HepG2 (cell line): ENCODE results near the gene DESI2. TPM values are rescaled to one million over a fixed set of nuclear protein-coding genes. Genes with fewer than 3 reads are reported as not detected.

Experiments
- ATAC-seq: fragments of 200-7000 bp; cut with Tn5 transposase; 3 replicates; pipeline ENCODE4 v1.9.1; 2020; ENCODE audit warnings: mild to moderate bottlenecking, moderate library complexity
- BruUV-seq: library from RNA; stranded (reverse); fragments of 400-500 nt; replicated peaks from 2 replicates; lab custom pipeline; 2021; lab: Mats Ljungman, UMichigan
- CTCF ChIA-PET: fragments of 300-600 bp; formaldehyde crosslinking; extraction: SDS; loops from one replicate; lab custom pipeline; 2021; ENCODE audit warnings: low total read pairs, inconsistent platforms, low intra/inter-chr PET ratio; lab: Yijun Ruan, JAX
- POLR2A ChIA-PET: fragments of 350-600 bp; sonication (Branson Sonifier 250); formaldehyde crosslinking; loops from one replicate; lab custom pipeline; 2020; ENCODE audit warnings: antibody characterized with exemption, inconsistent platforms; lab: Yijun Ruan, JAX
- DNase-seq: peaks from one replicate; pipeline ENCODE4 v3.0.0-alpha.2; 2015; ENCODE audit warnings: low spot score
- FAIRE-seq: peaks from 3 replicates; lab custom pipeline; 2011; peaks lifted over from hg19 to GRCh38; lab: Jason Lieb, UNC
- H2AFZ ChIP-seq: one replicate; pipeline ENCODE4 v1.6.1; 2011; ENCODE audit warnings: low read length, inconsistent platforms
- H3K27ac ChIP-seq: fragments of 300-600 bp; 3 replicates; pipeline ENCODE4 v1.8.0; 2011; ENCODE audit warnings: mixed run types, mild to moderate bottlenecking, mixed read lengths, low read length, inconsistent platforms; ENCODE audit not compliant: insufficient read depth; ENCODE audit errors: extremely low read length
- H3K27me3 ChIP-seq, 2 experiments: fragments of 200-600 bp in 1 of 2; 2 replicates in 1 of 2; 3 replicates in 1 of 2; pipeline versions ENCODE4 v1.6.0 to v1.8.0; 2011; ENCODE audit warnings: low read length in 2 of 2, mild to moderate bottlenecking in 2 of 2, moderate library complexity in 2 of 2, inconsistent platforms in 1 of 2; ENCODE audit not compliant: insufficient read depth in 2 of 2, control insufficient read depth in 1 of 2
- H3K36me3 ChIP-seq, 2 experiments: fragments of 200-600 bp in 1 of 2; replicated peaks in 1 of 2; 2 replicates in 1 of 2; 3 replicates in 1 of 2; pipeline versions ENCODE4 v1.5.1 to v1.8.0; 2011; ENCODE audit warnings: low read length in 2 of 2, inconsistent platforms in 1 of 2; ENCODE audit not compliant: insufficient read depth in 2 of 2, control insufficient read depth in 1 of 2
- H3K4me1 ChIP-seq: 2 replicates; pipeline ENCODE4 v1.5.1; 2012; ENCODE audit warnings: low read length, inconsistent platforms; ENCODE audit not compliant: insufficient read depth
- H3K4me2 ChIP-seq: 2 replicates; pipeline ENCODE4 v1.6.0; 2011; ENCODE audit warnings: low read depth, low read length, inconsistent platforms
- H3K4me3 ChIP-seq, 3 experiments: fragments of 200-600 bp in 1 of 3; sonication (generic), shearing (Covaris generic) in 1 of 3; replicated peaks in 1 of 3; 2 replicates each; pipeline ENCODE4 v1.5.1; 2011 to 2016; ENCODE audit warnings: low read length in 3 of 3, inconsistent platforms in 2 of 3, low read depth in 2 of 3, mild to moderate bottlenecking in 2 of 3, control low read depth in 1 of 3, mixed read lengths in 1 of 3; ENCODE audit not compliant: insufficient read depth in 1 of 3
- H3K79me2 ChIP-seq: one replicate; pipeline ENCODE4 v1.6.1; 2011; ENCODE audit warnings: low read length, inconsistent platforms; ENCODE audit not compliant: insufficient read depth
- H3K9ac ChIP-seq: 2 replicates; pipeline ENCODE4 v1.6.0; 2011; ENCODE audit warnings: mild to moderate bottlenecking, low read depth, low read length, inconsistent platforms; ENCODE audit not compliant: insufficient read depth
- H3K9me3 ChIP-seq: 2 replicates; pipeline ENCODE4 v1.5.1; 2012; ENCODE audit warnings: mild to moderate bottlenecking, low read length
- H4K20me1 ChIP-seq: 2 replicates; pipeline ENCODE4 v1.6.0; 2011; ENCODE audit warnings: inconsistent platforms, mild to moderate bottlenecking, low read length, moderate library complexity; ENCODE audit not compliant: insufficient read depth
- ATF7 ChIP-seq, 2 experiments: fragments of 450-650 bp in 1 of 2; sonication (generic) in 1 of 2; formaldehyde crosslinking in 1 of 2; IDR thresholded peaks; 2 replicates each; pipeline versions ENCODE4 v1.4.0 to v1.6.1; 2016 to 2020; ENCODE audit warnings: antibody characterized with exemption in 1 of 2, mild to moderate bottlenecking in 1 of 2, missing genetic modification reagents in 1 of 2
- EZH2 ChIP-seq: conservative IDR thresholded peaks from 2 replicates; pipeline ENCODE4 v1.6.1; 2012; ENCODE audit warnings: mild to moderate bottlenecking, low read depth, low read length, moderate library complexity
- MIER2 ChIP-seq: IDR thresholded peaks from 2 replicates; pipeline ENCODE4 v1.6.1; 2016; ENCODE audit warnings: missing biosample characterization, missing genetic modification reagents
- NCOR1 ChIP-seq: fragments of 200-600 bp; sonication (generic); IDR thresholded peaks from 2 replicates; pipeline ENCODE4 v1.7.0; 2017; ENCODE audit warnings: antibody characterized with exemption, low read length, borderline replicate concordance
- SMAD1 ChIP-seq: sonication (generic); formaldehyde crosslinking; IDR thresholded peaks from 2 replicates; pipeline ENCODE4 v1.4.0; 2020; ENCODE audit warnings: missing genetic modification reagents, low read depth, mild to moderate bottlenecking, borderline replicate concordance
- ZNF260 ChIP-seq: sonication (generic); formaldehyde crosslinking; IDR thresholded peaks from 2 replicates; pipeline ENCODE4 v1.4.0; 2020; ENCODE audit warnings: missing genetic modification reagents, low read depth, mild to moderate bottlenecking, borderline replicate concordance
- ZNF281 ChIP-seq: sonication (generic); formaldehyde crosslinking; IDR thresholded peaks from 2 replicates; pipeline ENCODE4 v1.4.0; 2020; ENCODE audit warnings: missing genetic modification reagents, borderline replicate concordance
- ZNF737 ChIP-seq: sonication (generic); formaldehyde crosslinking; IDR thresholded peaks from 2 replicates; pipeline ENCODE4 v1.5.0; 2020; ENCODE audit warnings: missing genetic modification reagents, mild to moderate bottlenecking, borderline replicate concordance
- ZNF777 ChIP-seq: sonication (generic); formaldehyde crosslinking; IDR thresholded peaks from 2 replicates; pipeline ENCODE4 v1.4.0; 2020; ENCODE audit warnings: missing genetic modification reagents
- WGBS: methylation state at CpG from one replicate; pipeline ENCODE4 v1.1.6; 2017; ENCODE audit warnings: low lambda C conversion rate; 5-methylcytosine and 5-hydroxymethylcytosine counted together
- in situ Hi-C: cut with HindIII; loops from 2 replicates; pipeline ENCODE4 v1.10.0; 2017; ENCODE audit warnings: low pct_unique_long_range_greater_than_20kb; ENCODE audit not compliant: extremely low pct_ligation_motif_present
- intact Hi-C: fragments of 100-400 bp; cut with micrococcal nuclease; formaldehyde crosslinking; loops from one replicate; pipeline ENCODE4 v1.10.0; 2022; ENCODE audit not compliant: unreplicated experiment
- polyA plus RNA-seq, 8 experiments: library from polyadenylated mRNA; depleted of rRNA in 3 of 8; stranded (reverse) in 7 of 8; unstranded in 1 of 8; fragments of >200 nt; fragmentation: Illumina TruSeq in 4 of 8; extraction: Trizol in 4 of 8; gene quantifications; 2 replicates each; pipeline versions ENCODE4 v1.2.1 to v1.2.3, GENCODE V29; 2011 to 2016; ENCODE audit warnings: low read depth in 4 of 8, missing spikeins in 1 of 8, mixed read lengths in 1 of 8; ENCODE audit not compliant: insufficient read depth in 1 of 8
- total RNA-seq, 5 experiments: library from RNA; depleted of rRNA; stranded (reverse); fragments of >200 nt; fragmentation: Illumina TruSeq; extraction: Trizol; gene quantifications; 2 replicates each; pipeline ENCODE4 v1.2.3, GENCODE V29; 2016; ENCODE audit warnings: low read depth in 1 of 5

The DESI2 gene
- total and polyA plus RNA-seq, 2 of the 13 experiments (the other 11 are each of a cell fraction or from before 2014, with no cell fraction given): 23.1 to 42.2 TPM

GRCh38 chr1:244710474-244711062 is 57.6 kb downstream of the DESI2 start:
- 51% methylated on average over 2 of the region's 2 CpGs for WGBS
- Histone ChIP-seq H3K4me1 (no peaks in the 10 kb centered on the region), H4K20me1 (no peaks in the 10 kb centered on the region), H3K4me3 (no peak overlapping the region), H3K79me2 (no peaks in the 10 kb centered on the region), H3K4me2 (no peak overlapping the region), H3K27me3 (no peaks in the 10 kb centered on the region), H3K9ac (no peak overlapping the region), H2AFZ (no peak overlapping the region), H3K27ac (no peak overlapping the region), H3K36me3 (peaks cover 0 to 9% of the 10 kb centered on the region in 2 experiments; a peak in 1 of 5 replicates), H3K9me3 (no peaks in the 10 kb centered on the region)
- no peak for DNase-seq
- FAIRE-seq: no peak
- ChIA-PET POLR2A (no interaction called here), CTCF (no interaction called here)
- intact Hi-C loops (no loop called here), in situ Hi-C loops (no loop called here)
- ATAC-seq: no peak; the same call in 2 of the 3 replicates
- BruUV-seq: no TSS peak
- TF ChIP-seq EZH2 (no peak), ZNF737 (CRISPR knock-in tag) (no peak), ZNF777 (CRISPR knock-in tag) (no peak), ATF7 (IDR thresholded peaks at IDR 0.05) (peak; percentile 47), ATF7 (CRISPR knock-in tag; IDR thresholded peaks at IDR 0.05) (no peak)

GRCh38 chr1:244712669-244713068 is 59.7 kb downstream of the DESI2 start:
- no peak overlapping the region for H3K27ac ChIP-seq
- no peak overlapping the region for H3K4me3 ChIP-seq
- no peaks in the 10 kb centered on the region for H3K79me2 ChIP-seq
- TF ChIP-seq NCOR1 (no peak), MIER2 (no peak), SMAD1 (CRISPR knock-in tag) (no peak), ZNF260 (CRISPR knock-in tag) (no peak), ZNF281 (CRISPR knock-in tag) (no peak)
- no peak for DNase-seq
- H2AFZ ChIP-seq: no peak overlapping the region
- ATAC-seq: no peak
- FAIRE-seq: no peak
- intact Hi-C loops: no loop called here
- WGBS: 84% methylated on average over 7 of the region's 7 CpGs
- no TSS peak for BruUV-seq
- in situ Hi-C loops: no loop called here
- CTCF ChIA-PET: no interaction called here
- no peak overlapping the region for H3K4me2 ChIP-seq
- H4K20me1 ChIP-seq: no peaks in the 10 kb centered on the region
- H3K36me3 ChIP-seq: no peaks in the 10 kb centered on the region
- no peaks in the 10 kb centered on the region for H3K4me1 ChIP-seq
- POLR2A ChIA-PET: no interaction called here
- H3K27me3 ChIP-seq: no peaks in the 10 kb centered on the region
- H3K9me3 ChIP-seq: no peaks in the 10 kb centered on the region
- no peak overlapping the region for H3K9ac ChIP-seq
